NCI-H446 treated with DMSO at 0.1 percent for 48 hours (cell line): ENCODE measurements around the gene AGRN.
"Not testable (repeated sequence)": the region's sequence is repeated elsewhere in the genome, so short reads cannot be mapped to it uniquely, and the experiment has no call there.

Source experiments
- DNase-seq: peaks from one replicate; lab custom pipeline; 2025; lab: John Stamatoyannopoulos, UW

The AGRN gene

GRCh38 chr1:1053682-1054081, 33.8 kb downstream of the AGRN start:
- DNase-seq = no peak

GRCh38 chr1:1054099-1054700, 34.3 kb downstream of the AGRN start:
- no peak for DNase-seq

- no peak for DNase-seq
Observed at GRCh38 chr1:1054971-1055370, 35.1 kb downstream of the AGRN start.

GRCh38 chr1:1055841-1056736, 36.2 kb downstream of the AGRN start:
- DNase-seq = no peak

GRCh38 chr1:1057769-1058087, 37.8 kb downstream of the AGRN start:
- DNase-seq = not testable (repeated sequence)

- no peak for DNase-seq
Observed at GRCh38 chr1:1058088-1058905, 38.4 kb downstream of the AGRN start.

GRCh38 chr1:1058921-1059493, 39.1 kb downstream of the AGRN start:
- no peak for DNase-seq

- peak; percentile 41 for DNase-seq
Observed at GRCh38 chr1:1059494-1060280, 39.8 kb downstream of the AGRN start.

- DNase-seq = no peak
Observed at GRCh38 chr1:1060281-1061000, 40.5 kb downstream of the AGRN start.

- no peak for DNase-seq
Observed at GRCh38 chr1:1061682-1062345, 41.9 kb downstream of the AGRN start.

GRCh38 chr1:1062348-1063163, 42.6 kb downstream of the AGRN start:
- DNase-seq = no peak

- DNase-seq = no peak
Observed at GRCh38 chr1:1063261-1063944, 43.5 kb downstream of the AGRN start.

GRCh38 chr1:1063945-1064831, 44.3 kb downstream of the AGRN start:
- no peak for DNase-seq

- no peak for DNase-seq
Observed at GRCh38 chr1:1065265-1065939, 45.5 kb downstream of the AGRN start.

GRCh38 chr1:1065940-1066304, 46.0 kb downstream of the AGRN start:
- not testable (repeated sequence) for DNase-seq

- no peak for DNase-seq
Observed at GRCh38 chr1:1066403-1067283, 46.7 kb downstream of the AGRN start.
